HUES64 (cell line): Measurements from ENCODE around the gene HLA-DPA1.
A peak's percentile ranks its signal among the peaks of the same experiment; 100 is the strongest.

Experiments
- H3K27ac ChIP-seq: 2 replicates; pipeline ENCODE4 v1.7.0; 2013; ENCODE audit warnings: low read depth, low read length, inconsistent platforms
- H3K27me3 ChIP-seq: 2 replicates; pipeline ENCODE4 v1.6.1; 2013; ENCODE audit warnings: mild to moderate bottlenecking, low read length; ENCODE audit not compliant: insufficient read depth
- H3K36me3 ChIP-seq: 2 replicates; pipeline ENCODE4 v1.6.1; 2013; ENCODE audit warnings: mild to moderate bottlenecking, low read length; ENCODE audit not compliant: insufficient read depth
- H3K4me1 ChIP-seq: 2 replicates; pipeline ENCODE4 v1.6.1; 2013; ENCODE audit warnings: mild to moderate bottlenecking, low read length, moderate library complexity; ENCODE audit not compliant: insufficient read depth
- H3K4me3 ChIP-seq: 2 replicates; pipeline ENCODE4 v1.5.1; 2013; ENCODE audit warnings: mild to moderate bottlenecking, low read length, moderate library complexity
- H3K9ac ChIP-seq: 2 replicates; pipeline ENCODE4 v1.6.1; 2013; ENCODE audit warnings: mild to moderate bottlenecking, low read depth, low read length
- H3K9me3 ChIP-seq: 2 replicates; pipeline ENCODE4 v1.6.1; 2013; ENCODE audit warnings: low read depth, low read length; ENCODE audit not compliant: insufficient read depth
- WGBS: fragments of 150-250, 120-280 bp; methylation state at CpG from one replicate; pipeline ENCODE4 v1.1.7; 2013; ENCODE audit warnings: missing lambda C conversion rate; 5-methylcytosine and 5-hydroxymethylcytosine counted together

Gene HLA-DPA1

DNA sequence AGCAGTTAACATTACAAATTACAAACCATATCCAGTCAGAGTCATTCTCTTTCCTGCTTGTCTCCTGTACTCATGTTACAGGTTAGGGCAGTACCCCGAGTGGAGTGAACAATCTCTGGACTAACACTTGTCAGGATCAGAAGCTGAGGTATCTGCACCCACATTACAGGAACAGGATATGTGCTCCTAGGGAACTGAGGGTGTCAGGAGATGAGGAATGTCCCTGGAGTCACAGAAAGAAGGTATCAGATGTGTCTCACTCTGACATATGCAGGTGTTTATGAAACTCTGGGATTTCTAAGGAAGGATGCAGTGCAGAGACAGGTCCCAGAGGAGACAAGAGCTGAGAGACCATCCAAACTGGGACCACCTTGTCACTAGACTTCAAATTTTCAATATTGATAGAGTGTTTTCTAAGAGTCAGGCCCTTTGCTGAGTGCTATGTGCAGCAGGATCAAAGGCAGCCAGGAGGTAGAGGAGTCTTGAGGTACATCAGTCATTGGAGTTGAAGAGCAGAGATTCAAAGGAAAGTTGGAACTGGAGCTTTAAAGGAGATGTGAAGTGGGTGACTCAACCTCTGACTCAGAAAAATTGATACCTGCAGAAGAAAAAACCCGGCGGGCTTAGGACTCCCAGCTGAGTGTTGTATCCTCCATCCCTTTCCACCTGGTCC lies 14.9 kb upstream of the HLA-DPA1 start:
- Histone ChIP-seq H3K4me3 (no peak overlapping the region), H3K27me3 (no peaks in the 10 kb centered on the region), H3K9ac (no peak overlapping the region), H3K27ac (no peak overlapping the region), H3K9me3 (no peaks in the 10 kb centered on the region), H3K4me1 (no peaks in the 10 kb centered on the region), H3K36me3 (peaks cover 2% of the 10 kb centered on the region; the same call in 1 of the 2 replicates)
- WGBS, result 87% methylated on average over 3 of the region's 3 CpGs

GRCh38 chr6:33085627-33086026 lies 12.2 kb upstream of the HLA-DPA1 start:
- no peak overlapping the region for H3K4me3 ChIP-seq
- WGBS, result 84% methylated on average over 8 of the region's 8 CpGs
- H3K4me1 ChIP-seq, result no peaks in the 10 kb centered on the region
- peaks cover 2% of the 10 kb centered on the region; the same call in 1 of the 2 replicates for H3K36me3 ChIP-seq
- H3K27ac ChIP-seq, result no peak overlapping the region
- peaks cover 9% of the 10 kb centered on the region for H3K27me3 ChIP-seq
- H3K9ac ChIP-seq, result no peak overlapping the region
- no peaks in the 10 kb centered on the region for H3K9me3 ChIP-seq

DNA sequence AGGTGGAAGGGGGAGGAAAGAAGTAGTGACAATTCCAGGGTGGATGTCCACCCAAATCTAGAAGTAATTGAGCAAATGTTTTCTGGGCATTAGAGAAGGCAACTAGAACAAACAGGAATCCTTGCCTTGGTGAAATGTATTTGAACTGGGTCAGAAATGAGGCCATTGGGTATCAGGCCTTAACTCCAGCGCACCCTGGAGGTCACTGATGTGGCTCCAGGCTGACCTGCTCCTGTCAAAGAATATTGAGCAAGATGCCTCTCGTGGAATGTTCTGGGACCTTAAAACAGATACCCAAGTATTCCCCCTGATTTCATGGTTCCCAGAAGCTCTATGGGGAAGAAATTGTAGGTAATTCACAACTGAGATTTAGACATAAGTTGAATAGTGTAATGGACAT lies 9.3 kb upstream of the HLA-DPA1 start:
- H3K27me3 ChIP-seq, result peaks cover 9% of the 10 kb centered on the region
- no peaks in the 10 kb centered on the region for H3K4me1 ChIP-seq
- H3K4me3 ChIP-seq, result no peak overlapping the region
- H3K9ac ChIP-seq, result no peak overlapping the region
- peaks cover 2% of the 10 kb centered on the region; the same call in 1 of the 2 replicates for H3K36me3 ChIP-seq
- H3K27ac ChIP-seq, result no peak overlapping the region
- WGBS, result 24% methylated on average over 2 of the region's 2 CpGs
- no peaks in the 10 kb centered on the region for H3K9me3 ChIP-seq

DNA sequence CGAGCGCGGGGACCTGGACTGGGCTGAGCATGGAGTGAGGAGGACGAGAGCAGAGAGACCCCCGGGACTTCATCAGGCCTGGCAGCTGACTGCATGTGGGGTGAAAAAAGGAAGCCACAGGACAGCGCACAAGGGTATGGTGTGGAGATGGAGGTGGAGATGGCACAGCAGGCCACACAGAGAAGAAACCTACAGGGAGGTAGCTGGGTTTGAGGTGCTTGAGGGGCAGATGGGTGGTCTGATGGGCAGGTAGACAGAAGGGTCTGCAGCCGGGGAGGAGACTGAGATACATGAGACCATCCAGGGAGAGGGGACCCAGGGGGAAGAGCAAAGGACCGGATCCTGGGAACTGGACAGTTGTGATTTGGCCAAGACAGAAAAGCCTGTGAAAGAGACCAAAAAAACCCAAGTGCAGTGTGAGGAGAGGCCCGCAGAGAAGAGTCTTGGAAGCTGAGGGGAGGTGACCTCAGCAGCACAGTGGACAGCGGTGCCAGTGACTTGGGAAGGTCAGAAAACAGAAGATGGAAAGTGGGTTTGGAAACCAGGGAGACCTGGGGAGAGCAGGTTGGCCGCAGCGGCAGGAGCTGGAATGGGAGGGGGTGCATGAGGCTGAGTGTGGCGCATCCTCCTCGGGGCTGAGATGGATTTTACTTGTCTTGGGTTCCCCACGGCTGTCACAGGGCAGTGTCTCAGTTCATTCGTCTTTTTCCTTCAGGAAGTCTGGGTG lies 7.8 kb upstream of the HLA-DPA1 start:
- Histone ChIP-seq H3K4me3 (peak overlapping the region; percentile 71), H3K27ac (no peak overlapping the region), H3K9ac (peak overlapping the region; percentile 12; the same call in 1 of the 2 replicates), H3K4me1 (no peaks in the 10 kb centered on the region), H3K36me3 (0 out of 2 replicates have a peak, but pooled peaks cover 2% of the 10 kb centered on the region), H3K27me3 (peaks cover 9% of the 10 kb centered on the region), H3K9me3 (no peaks in the 10 kb centered on the region)
- WGBS, result 79% methylated on average over 16 of the region's 16 CpGs

DNA sequence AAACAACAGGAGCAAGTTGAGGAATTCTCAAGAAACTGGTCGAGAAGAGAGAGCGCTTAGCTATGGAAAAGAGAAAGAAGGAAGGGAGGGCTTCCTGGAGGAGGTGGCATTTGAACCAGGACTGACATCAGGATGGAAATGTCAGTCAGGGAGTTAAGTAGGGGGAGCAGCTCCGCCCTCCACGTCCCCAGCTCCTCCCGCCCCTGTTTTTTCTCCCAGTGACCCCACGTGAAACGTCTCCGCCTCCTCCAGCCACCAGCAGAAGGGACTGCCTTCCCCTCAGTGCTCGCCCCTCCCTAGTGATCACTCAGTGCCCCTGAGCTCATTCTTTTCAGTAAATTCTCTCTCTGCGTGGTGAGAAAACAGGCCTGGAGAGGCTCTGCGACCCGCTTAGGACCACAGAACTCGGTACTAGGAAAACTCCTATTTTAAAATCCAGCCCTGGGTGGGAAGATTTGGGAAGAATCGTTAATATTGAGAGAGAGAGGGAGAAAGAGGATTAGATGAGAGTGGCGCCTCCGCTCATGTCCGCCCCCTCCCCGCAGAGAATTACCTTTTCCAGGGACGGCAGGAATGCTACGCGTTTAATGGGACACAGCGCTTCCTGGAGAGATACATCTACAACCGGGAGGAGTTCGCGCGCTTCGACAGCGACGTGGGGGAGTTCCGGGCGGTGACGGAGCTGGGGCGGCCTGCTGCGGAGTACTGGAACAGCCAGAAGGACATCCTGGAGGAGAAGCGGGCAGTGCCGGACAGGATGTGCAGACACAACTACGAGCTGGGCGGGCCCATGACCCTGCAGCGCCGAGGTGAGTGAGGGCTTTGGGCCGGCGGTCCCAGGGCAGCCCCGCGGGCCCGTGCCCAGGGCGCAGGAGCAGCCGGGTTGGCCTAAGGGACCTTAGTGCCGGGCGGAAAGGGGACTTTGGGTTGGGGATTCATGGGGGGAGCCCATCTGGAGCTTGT lies 7.0 kb upstream of the HLA-DPA1 start:
- Histone ChIP-seq H3K4me1 (no peaks in the 10 kb centered on the region), H3K36me3 (0 out of 2 replicates have a peak, but pooled peaks cover 2% of the 10 kb centered on the region), H3K9ac (peak overlapping the region; percentile 50; the same call in 1 of the 2 replicates), H3K9me3 (no peaks in the 10 kb centered on the region), H3K4me3 (peak overlapping the region; percentile 71), H3K27ac (peak overlapping the region; percentile 53; the same call in 1 of the 2 replicates), H3K27me3 (peaks cover 9% of the 10 kb centered on the region)
- 4% methylated on average over 49 of the region's 49 CpGs for WGBS

DNA sequence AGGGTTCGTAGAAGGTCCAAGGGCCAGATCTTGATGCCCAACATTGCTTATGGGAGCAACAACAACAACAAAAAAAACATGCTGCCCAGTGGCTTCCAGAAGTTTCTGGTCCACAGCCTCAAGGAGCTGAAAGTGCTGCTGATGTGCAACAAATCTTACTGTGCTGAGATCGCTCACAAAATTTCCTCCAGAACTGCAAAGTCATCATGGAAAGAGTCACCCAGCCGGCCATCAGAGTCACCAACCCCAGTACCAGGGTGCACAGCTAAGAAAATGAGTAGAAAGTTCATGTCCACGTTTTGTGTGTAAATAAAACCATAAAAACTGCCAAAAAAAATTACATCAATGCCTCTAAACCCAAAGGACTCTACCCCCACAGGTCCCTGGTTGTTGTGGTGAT lies 6.1 kb upstream of the HLA-DPA1 start:
- Histone ChIP-seq H3K4me3 (peak overlapping the region; percentile 71), H3K27ac (no peak overlapping the region), H3K9me3 (no peaks in the 10 kb centered on the region), H3K27me3 (peaks cover 9% of the 10 kb centered on the region), H3K4me1 (no peaks in the 10 kb centered on the region), H3K36me3 (no peaks in the 10 kb centered on the region), H3K9ac (no peak overlapping the region)
- 97% methylated on average over 4 of the region's 4 CpGs for WGBS

DNA sequence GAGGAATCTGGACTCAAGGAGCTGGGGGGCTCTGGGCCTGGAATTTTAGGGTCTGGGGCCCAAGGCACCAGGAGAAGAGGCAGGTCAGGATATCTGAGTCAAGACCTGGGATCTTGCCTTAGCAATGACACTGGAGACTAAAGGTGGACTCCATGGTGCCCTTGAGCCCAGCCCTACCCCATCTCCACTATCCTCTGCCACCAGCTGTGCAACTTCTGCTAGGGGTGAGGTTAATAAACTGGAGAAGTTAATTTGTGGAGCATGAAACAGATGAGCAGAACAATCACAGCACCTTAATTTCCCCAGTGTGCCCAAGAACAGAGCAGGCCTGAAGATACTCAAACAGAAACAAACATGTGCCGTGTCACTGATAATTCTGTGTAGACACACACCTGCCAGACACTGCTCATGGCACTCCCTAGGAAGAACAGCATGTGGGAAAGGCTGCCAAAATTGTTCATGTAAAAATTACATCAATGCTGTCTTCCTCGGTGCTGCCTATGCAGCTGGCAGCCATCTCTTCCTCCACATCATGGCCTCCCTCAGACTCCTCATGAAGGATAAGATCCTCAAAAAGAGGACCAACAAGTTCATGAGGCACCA lies 5.6 kb upstream of the HLA-DPA1 start:
- Histone ChIP-seq H3K4me1 (no peaks in the 10 kb centered on the region), H3K36me3 (no peaks in the 10 kb centered on the region), H3K4me3 (no peak overlapping the region), H3K9ac (no peak overlapping the region), H3K27ac (no peak overlapping the region), H3K27me3 (peaks cover 9% of the 10 kb centered on the region), H3K9me3 (no peaks in the 10 kb centered on the region)
- 98% methylated on average over 2 of the region's 2 CpGs for WGBS

DNA sequence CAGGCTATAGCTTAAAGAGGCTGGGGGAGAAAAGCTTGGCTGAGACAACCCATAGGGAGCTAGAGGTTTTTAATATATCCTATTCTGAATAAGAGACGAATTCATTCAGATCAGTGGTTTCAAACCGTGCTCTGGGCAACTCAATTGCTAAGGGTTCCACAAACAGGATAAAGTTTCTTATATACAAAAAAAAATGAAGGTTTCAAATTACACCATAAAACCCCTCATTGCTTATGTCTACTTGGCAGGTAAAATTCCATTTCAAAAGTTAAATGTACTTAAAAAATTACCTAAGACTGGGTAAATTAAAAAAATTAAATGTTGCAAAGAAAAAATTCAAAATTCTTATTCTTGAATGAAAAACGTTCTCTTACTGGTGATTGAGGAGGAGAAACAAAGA lies 5.0 kb upstream of the HLA-DPA1 start:
- no peak overlapping the region for H3K9ac ChIP-seq
- H3K27ac ChIP-seq, result no peak overlapping the region
- no peaks in the 10 kb centered on the region for H3K9me3 ChIP-seq
- no peaks in the 10 kb centered on the region for H3K4me1 ChIP-seq
- peaks cover 9% of the 10 kb centered on the region for H3K27me3 ChIP-seq
- 91% methylated on average over 3 of the region's 3 CpGs for WGBS
- H3K4me3 ChIP-seq, result no peak overlapping the region
- no peaks in the 10 kb centered on the region for H3K36me3 ChIP-seq

GRCh38 chr6:33077908-33078307 lies 4.5 kb upstream of the HLA-DPA1 start:
- WGBS, result 73% methylated on average over 5 of the region's 5 CpGs
- H3K4me3 ChIP-seq, result no peak overlapping the region
- H3K27me3 ChIP-seq, result peaks cover 9% of the 10 kb centered on the region
- H3K9ac ChIP-seq, result no peak overlapping the region
- no peak overlapping the region for H3K27ac ChIP-seq
- H3K4me1 ChIP-seq, result no peaks in the 10 kb centered on the region
- no peaks in the 10 kb centered on the region for H3K9me3 ChIP-seq
- H3K36me3 ChIP-seq, result no peaks in the 10 kb centered on the region

DNA sequence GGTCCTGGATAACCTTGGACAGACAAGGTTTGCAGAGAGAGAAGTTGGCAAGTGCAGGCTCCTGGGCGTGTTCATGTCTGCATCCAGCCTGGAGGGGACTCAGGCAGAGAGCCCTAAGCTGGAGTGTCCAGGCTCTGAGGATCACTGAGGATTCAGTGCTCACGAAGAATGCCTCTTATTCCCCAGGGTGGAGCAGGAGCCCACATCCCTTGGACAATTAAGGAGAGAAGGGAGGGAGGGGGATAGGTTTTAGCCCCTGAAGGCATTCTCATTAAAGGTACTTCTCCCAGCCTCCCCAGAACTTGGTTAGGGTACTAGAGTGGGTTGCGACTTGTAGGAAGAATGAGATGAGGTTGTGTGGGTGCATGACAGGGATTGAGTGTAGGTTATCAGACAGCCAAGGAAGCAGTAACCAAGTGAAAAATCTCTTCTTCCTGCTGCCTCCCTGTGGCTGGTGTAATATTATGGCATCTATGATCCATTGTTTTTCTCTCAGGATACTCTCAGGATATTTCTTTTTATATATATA lies 3.0 kb upstream of the HLA-DPA1 start:
- H3K9me3 ChIP-seq, result no peaks in the 10 kb centered on the region
- H3K36me3 ChIP-seq, result no peaks in the 10 kb centered on the region
- H3K4me3 ChIP-seq, result no peak overlapping the region
- H3K4me1 ChIP-seq, result no peaks in the 10 kb centered on the region
- H3K27ac ChIP-seq, result no peak overlapping the region
- H3K9ac ChIP-seq, result no peak overlapping the region
- H3K27me3 ChIP-seq, result peaks cover 7% of the 10 kb centered on the region
- WGBS, result 84% methylated on average over 3 of the region's 3 CpGs
